K562 (cell line): ENCODE measurements around the gene PDCD6IP. TPM values are rescaled to one million over a fixed set of nuclear protein-coding genes. Genes with fewer than 3 reads are reported as not detected.

Experiments
- ATAC-seq: fragments of 200-7000 bp; cut with Tn5 transposase; 3 replicates; pipeline ENCODE4 v1.9.1; 2020; ENCODE audit warnings: moderate library complexity
- BruUV-seq: library from RNA; stranded (reverse); fragments of 400-500 nt; replicated peaks from 2 replicates; lab custom pipeline; 2021; lab: Mats Ljungman, UMichigan
- CTCF ChIA-PET: fragments of 300-600 bp; formaldehyde crosslinking; extraction: SDS; loops from one replicate; lab custom pipeline; 2021; ENCODE audit warnings: low intra/inter-chr PET ratio; lab: Yijun Ruan, JAX
- POLR2A ChIA-PET: fragments of 300-600, 350-650 bp; sonication (Branson Sonifier 250); formaldehyde crosslinking; extraction: SDS; loops from one replicate; lab custom pipeline; 2021; ENCODE audit warnings: antibody characterized with exemption, inconsistent platforms; lab: Yijun Ruan, JAX
- DNase-seq, 4 experiments: peaks; one replicate each; pipeline versions ENCODE4 v3.0.0 to v3.0.0-alpha.2; 2011 to 2018; ENCODE audit warnings: low spot score in 3 of 4, mixed read lengths in 3 of 4; ENCODE audit errors: extremely low read depth in 1 of 4
- FAIRE-seq: peaks from 2 replicates; lab custom pipeline; 2011; peaks lifted over from hg19 to GRCh38; lab: Jason Lieb, UNC
- H2AFZ ChIP-seq: 2 replicates; pipeline ENCODE4 v1.6.0; 2011; ENCODE audit warnings: low read depth, low read length, control low read depth, inconsistent platforms
- H3K27ac ChIP-seq: fragments of 200-600 bp; 3 replicates; pipeline ENCODE4 v1.8.0; 2011; ENCODE audit warnings: low read depth, mild to moderate bottlenecking, control low read depth, inconsistent platforms, low read length, moderate library complexity, mixed read lengths; ENCODE audit errors: extremely low read depth
- H3K27me3 ChIP-seq, 2 experiments: fragments of 300-600 bp in 1 of 2; 2 replicates in 1 of 2; 3 replicates in 1 of 2; pipeline versions ENCODE4 v1.6.0 to v1.8.0; 2011; ENCODE audit warnings: inconsistent platforms in 2 of 2, low read length in 2 of 2, mild to moderate bottlenecking in 1 of 2, mixed read lengths in 1 of 2, moderate library complexity in 1 of 2; ENCODE audit not compliant: control insufficient read depth in 2 of 2, insufficient read depth in 2 of 2
- H3K36me3 ChIP-seq: fragments of 300-600 bp; 3 replicates; pipeline ENCODE4 v1.8.0; 2011; ENCODE audit warnings: mild to moderate bottlenecking, low read length, inconsistent platforms; ENCODE audit not compliant: control insufficient read depth, insufficient read depth
- H3K4me1 ChIP-seq, 2 experiments: fragments of 200-600 bp in 1 of 2; replicated peaks in 1 of 2; 2 replicates in 1 of 2; 3 replicates in 1 of 2; pipeline versions ENCODE4 v1.5.1 to v1.8.0; 2011; ENCODE audit warnings: inconsistent platforms in 2 of 2, low read length in 2 of 2, mild to moderate bottlenecking in 1 of 2, mixed read lengths in 1 of 2, moderate library complexity in 1 of 2; ENCODE audit not compliant: control insufficient read depth in 2 of 2, insufficient read depth in 2 of 2
- H3K4me2 ChIP-seq: 2 replicates; pipeline ENCODE4 v1.6.1; 2011; ENCODE audit warnings: low read length, control low read depth, inconsistent platforms, mixed read lengths; ENCODE audit not compliant: insufficient read depth
- H3K4me3 ChIP-seq: fragments of 200-600 bp; sonication (generic), shearing (Covaris generic); 2 replicates; pipeline ENCODE4 v1.5.1; 2016; ENCODE audit warnings: control low read depth, inconsistent platforms
- H3K79me2 ChIP-seq: fragments of 200-600 bp; 3 replicates; pipeline ENCODE4 v1.8.0; 2011; ENCODE audit warnings: low read length, inconsistent platforms; ENCODE audit not compliant: control insufficient read depth, insufficient read depth
- H3K9ac ChIP-seq, 2 experiments: 2 replicates each; pipeline versions ENCODE4 v1.6.0 to v1.6.1; 2011; ENCODE audit warnings: low read depth in 2 of 2, low read length in 2 of 2, control low read depth in 1 of 2, inconsistent platforms in 1 of 2, mild to moderate bottlenecking in 1 of 2, mixed read lengths in 1 of 2; ENCODE audit not compliant: insufficient read depth in 1 of 2
- H3K9me1 ChIP-seq: one replicate; pipeline ENCODE4 v1.6.0; 2011; ENCODE audit warnings: inconsistent platforms, mild to moderate bottlenecking, low read length, moderate library complexity; ENCODE audit not compliant: control insufficient read depth, insufficient read depth
- H3K9me3 ChIP-seq: replicated peaks from 2 replicates; pipeline ENCODE4 v1.5.1; 2011; ENCODE audit warnings: low read depth, low read length, inconsistent platforms; ENCODE audit not compliant: control insufficient read depth, insufficient read depth
- H4K20me1 ChIP-seq: replicated peaks from 2 replicates; pipeline ENCODE4 v1.6.1; 2011; ENCODE audit warnings: low read length, inconsistent platforms, mixed read lengths; ENCODE audit not compliant: control insufficient read depth, insufficient read depth
- C11orf30 ChIP-seq: fragments of 450-650 bp; IDR thresholded peaks from 2 replicates; pipeline ENCODE4 v1.6.1; 2016; ENCODE audit warnings: low read depth, mild to moderate bottlenecking
- CBFA2T3 ChIP-seq: fragments of 450-650 bp; IDR thresholded peaks from 2 replicates; pipeline ENCODE4 v1.6.1; 2017
- CHAMP1 ChIP-seq: fragments of 450-650 bp; IDR thresholded peaks from 2 replicates; pipeline ENCODE4 v1.6.1; 2016; ENCODE audit warnings: mild to moderate bottlenecking
- EHMT2 ChIP-seq: fragments of 450-650 bp; IDR thresholded peaks from 2 replicates; pipeline ENCODE4 v1.6.1; 2018; ENCODE audit warnings: antibody characterized with exemption
- FOS ChIP-seq: IDR thresholded peaks from 3 replicates; pipeline ENCODE4 v1.6.1; 2011; ENCODE audit not compliant: insufficient read length; ENCODE audit errors: extremely low read depth
- GATA2 ChIP-seq: sonication (generic); formaldehyde crosslinking; IDR thresholded peaks from 2 replicates; pipeline ENCODE4 v1.4.0; 2020; ENCODE audit warnings: mild to moderate bottlenecking, missing genetic modification reagents
- KLF10 ChIP-seq: fragments of 250-450 bp; sonication (Bioruptor Pico); IDR thresholded peaks from 2 replicates; pipeline ENCODE4 v1.6.1; 2021; ENCODE audit warnings: matching md5 sums
- KLF6 ChIP-seq: fragments of 250-450 bp; sonication (Bioruptor Pico); IDR thresholded peaks from 2 replicates; pipeline ENCODE4 v1.4.0; 2020; ENCODE audit warnings: mild to moderate bottlenecking, moderate library complexity, borderline replicate concordance
- MAFG ChIP-seq: fragments of 450-650 bp; conservative IDR thresholded peaks from 2 replicates; pipeline ENCODE4 v1.6.1; 2016; ENCODE audit warnings: missing genetic modification characterization, missing compliant biosample characterization
- MAFK ChIP-seq: IDR thresholded peaks from 2 replicates; pipeline ENCODE4 v1.6.1; 2011; ENCODE audit warnings: low read length, improper control_type of control experiment
- NFYB ChIP-seq: IDR thresholded peaks from 2 replicates; pipeline ENCODE4 v1.6.1; 2011; ENCODE audit warnings: mild to moderate bottlenecking, moderate library complexity; ENCODE audit not compliant: insufficient read length; ENCODE audit errors: extremely low read depth
- POLR3G ChIP-seq: IDR thresholded peaks from 2 replicates; pipeline ENCODE4 v1.6.1; 2011; ENCODE audit not compliant: insufficient read length, insufficient replicate concordance; ENCODE audit errors: extremely low read depth
- RAD51 ChIP-seq: fragments of 450-650 bp; IDR thresholded peaks from 2 replicates; pipeline ENCODE4 v1.7.1; 2016; ENCODE audit warnings: low read depth, mild to moderate bottlenecking, borderline replicate concordance
- TBL1XR1 ChIP-seq, 2 experiments: IDR thresholded peaks; 2 replicates each; pipeline ENCODE4 v1.6.1; 2012; ENCODE audit warnings: improper control_type of control experiment in 2 of 2, low read length in 2 of 2, mild to moderate bottlenecking in 1 of 2
- TCF3 ChIP-seq: sonication (generic); formaldehyde crosslinking; IDR thresholded peaks from 2 replicates; pipeline ENCODE4 v1.4.0; 2020; ENCODE audit warnings: mild to moderate bottlenecking, missing genetic modification reagents
- TGIF2 ChIP-seq: sonication (generic); formaldehyde crosslinking; IDR thresholded peaks from 2 replicates; pipeline ENCODE4 v1.8.1; 2022; ENCODE audit warnings: mild to moderate bottlenecking, missing genetic modification reagents, moderate library complexity
- TRIM24 ChIP-seq, 2 experiments: fragments of 450-650 bp; IDR thresholded peaks; 2 replicates each; pipeline ENCODE4 v1.6.1; 2016
- USF1 ChIP-seq: sonication (generic); formaldehyde crosslinking; IDR thresholded peaks from 2 replicates; pipeline ENCODE4 v1.9.0; 2022; ENCODE audit warnings: mild to moderate bottlenecking, missing genetic modification reagents
- ZNF316 ChIP-seq: fragments of 450-650 bp; IDR thresholded peaks from 2 replicates; pipeline ENCODE4 v1.6.1; 2016
- ZNF589 ChIP-seq: fragments of 200-800 bp; sonication (Bioruptor generic); IDR thresholded peaks from 2 replicates; pipeline ENCODE4 v1.6.1; 2016; ENCODE audit warnings: low read depth, missing genetic modification characterization, missing compliant biosample characterization
- WGBS: fragments of 100-300 bp; shearing (Covaris generic); methylation state at CpG from one replicate; pipeline ENCODE4 v1.1.6; 2016; ENCODE audit warnings: low coverage, mixed read lengths; ENCODE audit not compliant: insufficient coverage; ENCODE audit errors: missing lambda C conversion rate; 5-methylcytosine and 5-hydroxymethylcytosine counted together
- in situ Hi-C: fragments of 300-500 bp; cut with MboI; formaldehyde crosslinking; loops from 4 replicates; pipeline ENCODE4 v1.15.0; 2018; ENCODE audit warnings: inconsistent platforms, mixed read lengths
- intact Hi-C: fragments of 100-400 bp; cut with micrococcal nuclease; formaldehyde crosslinking; loops from 2 replicates; pipeline ENCODE4 v1.14.2; 2022
- polyA plus RNA-seq, 8 experiments: library from polyadenylated mRNA; depleted of rRNA in 4 of 8; stranded (reverse) in 5 of 8; unstranded in 3 of 8; fragments of >200 nt; fragmentation: Nextera tagmentation in 2 of 8; fragmentation: Illumina TruSeq in 1 of 8; extraction: Ambion mirVana in 2 of 8; extraction: Trizol in 1 of 8; gene quantifications; 2 replicates each; pipeline versions ENCODE4 v1.2.1 to v1.2.3, GENCODE V29; 2011 to 2014; ENCODE audit warnings: inconsistent platforms in 1 of 8, missing spikeins in 1 of 8
- total RNA-seq, 7 experiments: library from RNA; depleted of rRNA in 6 of 7; stranded (reverse); fragments of >200 nt in 6 of 7; fragmentation: Illumina TruSeq in 2 of 7; extraction: Trizol in 2 of 7; gene quantifications; 2 replicates each; pipeline versions ENCODE4 v1.2.1 to v1.2.3, GENCODE V29; 2011 to 2021; ENCODE audit warnings: low replicate concordance in 1 of 7

PDCD6IP gene
- total and polyA plus RNA-seq, 9 of the 15 experiments (the other 6 are each of a cell fraction or from before 2014, with no cell fraction given) = 40.2 to 302 (median 122) TPM

GRCh38 chr3:33889394-33890039, 91.1 kb downstream of the PDCD6IP start:
- whole genome bisulfite sequencing = 54% methylated on average over 3 of the region's 3 CpGs
- intact Hi-C loops = no loop called here
- no peaks in the 10 kb centered on the region for H4K20me1 ChIP-seq
- H3K4me3 ChIP-seq = no peak overlapping the region
- FAIRE-seq (peak; percentile 79), DNase-seq (peak; percentile 55 to 79 (median 78)), ATAC-seq (peak; percentile 90)
- no peaks in the 10 kb centered on the region for H3K9me3 ChIP-seq
- no peaks in the 10 kb centered on the region for H3K27me3 ChIP-seq
- no peak overlapping the region for H3K27ac ChIP-seq
- ChIA-PET POLR2A (interaction anchor here (0.9 to 1.3 kb wide), 2 partner anchors 16 to 23 kb away, joined by 3 read pairs; no protein-coding TSS in a partner anchor), CTCF (no interaction called here)
- no TSS peak for BruUV-seq
- in situ Hi-C loops = loop anchor here (25.0 kb wide), 1 partner anchor 373 kb away; no protein-coding TSS in a partner anchor
- no peaks in the 10 kb centered on the region for H3K36me3 ChIP-seq
- H3K9ac ChIP-seq = no peak overlapping the region
- peak overlapping the region; percentile 87 for H2AFZ ChIP-seq
- peaks cover 0 to 21% of the 10 kb centered on the region in 2 experiments; a peak in 2 of 5 replicates for H3K4me1 ChIP-seq
- no peaks in the 10 kb centered on the region for H3K79me2 ChIP-seq
- H3K9me1 ChIP-seq = no peaks in the 10 kb centered on the region
- H3K4me2 ChIP-seq = no peak overlapping the region; the same call in 1 of the 2 replicates
- TF ChIP-seq EHMT2 = peak; percentile 42; the same call in 1 of the 2 replicates
- TF ChIP-seq TBL1XR1 (IDR thresholded peaks at IDR 0.05; ENCODE audit: low read length in 2 of 2) = peak in 1 of 2 experiments; percentile 49; a peak in 1 of 4 replicates
- TF ChIP-seq RAD51 = peak; percentile 93
- TF ChIP-seq KLF10 = no peak
- TF ChIP-seq ZNF589 (CRISPR knock-in tag) = 0 out of 2 replicates have a peak, but pooled peaks have one; percentile 41
- TF ChIP-seq ZNF316 = peak; percentile 90
- no peak for TF ChIP-seq TGIF2 (CRISPR knock-in tag)
- TF ChIP-seq POLR3G = no peak
- TF ChIP-seq TCF3 (CRISPR knock-in tag) = 0 out of 2 replicates have a peak, but pooled peaks have one; percentile 15
- TF ChIP-seq TRIM24 (IDR thresholded peaks at IDR 0.05) = peak; percentile 90 to 92
- no peak for TF ChIP-seq GATA2 (CRISPR knock-in tag)
- peak; percentile 95 for TF ChIP-seq USF1 (CRISPR knock-in tag)
- TF ChIP-seq CHAMP1 = peak; percentile 62; the same call in 1 of the 2 replicates
- peak; percentile 51; the same call in 1 of the 2 replicates for TF ChIP-seq MAFK
- peak; percentile 43; the same call in 1 of the 2 replicates for TF ChIP-seq KLF6
- TF ChIP-seq FOS = peak; percentile 55
- 0 out of 2 replicates have a peak, but pooled peaks have one; percentile 14 for TF ChIP-seq CBFA2T3
- TF ChIP-seq C11orf30 = peak; percentile 85
- peak; percentile 92 for TF ChIP-seq MAFG (tag)
- peak; percentile 94 for TF ChIP-seq NFYB
